ENCODE data around the gene DBI.
"Not testable (repeated sequence)": the region's sequence is repeated elsewhere in the genome, so short reads cannot be mapped to it uniquely, and the experiment has no call there.

DBI gene

GRCh38 chr2:119402645-119403560, 36.1 kb downstream of the DBI start:
- no peak for DNase-seq

- not testable (repeated sequence) for DNase-seq
Observed at GRCh38 chr2:119403618-119404017, 36.8 kb downstream of the DBI start.

GRCh38 chr2:119405151-119405550, 38.4 kb downstream of the DBI start:
- no peak for DNase-seq

GRCh38 chr2:119407430-119408220, 40.8 kb downstream of the DBI start:
- DNase-seq = peak; percentile 65

DNA sequence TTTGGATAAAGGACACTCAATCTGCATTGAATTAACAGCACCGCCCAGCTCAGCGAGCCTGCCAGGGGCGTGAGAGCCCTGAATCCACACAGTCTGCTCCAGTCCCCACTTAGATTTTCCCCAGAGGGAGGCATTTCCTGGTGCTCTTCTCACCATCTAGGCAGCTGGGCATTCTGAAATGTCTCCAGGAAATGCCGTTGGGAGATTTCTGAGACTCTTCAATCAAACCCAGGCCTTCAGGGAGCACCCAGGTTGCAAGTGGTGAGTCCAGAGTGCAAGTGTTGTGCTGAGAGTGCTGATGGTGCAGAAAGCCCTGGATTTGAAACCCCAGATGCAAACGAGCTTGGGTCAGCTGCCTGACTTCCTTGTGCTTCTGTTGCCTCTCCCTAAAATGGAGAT, 41.4 kb downstream of the DBI start:
- DNase-seq = no peak

DNA sequence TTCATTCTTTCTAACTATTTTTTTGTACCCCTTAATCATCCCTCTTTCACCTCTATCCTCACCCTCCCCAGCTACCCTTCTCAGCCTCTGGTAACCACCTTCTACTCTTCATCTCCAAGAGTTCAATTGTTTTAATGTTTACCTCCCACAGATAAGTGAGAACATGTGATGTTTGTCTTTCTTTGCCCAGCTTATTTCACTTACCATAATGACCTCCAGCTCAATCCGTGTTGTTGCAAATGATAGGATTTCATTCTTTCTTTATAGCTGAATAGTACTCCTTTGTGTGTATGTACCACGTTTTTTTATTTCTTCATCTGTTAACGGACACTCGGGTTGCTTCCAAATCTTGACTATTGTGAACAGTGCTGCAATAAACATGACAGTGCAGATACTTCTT, 42.7 kb downstream of the DBI start:
- DNase-seq = no peak

GRCh38 chr2:119414894-119415293, 48.1 kb downstream of the DBI start:
- no peak for DNase-seq

DNA sequence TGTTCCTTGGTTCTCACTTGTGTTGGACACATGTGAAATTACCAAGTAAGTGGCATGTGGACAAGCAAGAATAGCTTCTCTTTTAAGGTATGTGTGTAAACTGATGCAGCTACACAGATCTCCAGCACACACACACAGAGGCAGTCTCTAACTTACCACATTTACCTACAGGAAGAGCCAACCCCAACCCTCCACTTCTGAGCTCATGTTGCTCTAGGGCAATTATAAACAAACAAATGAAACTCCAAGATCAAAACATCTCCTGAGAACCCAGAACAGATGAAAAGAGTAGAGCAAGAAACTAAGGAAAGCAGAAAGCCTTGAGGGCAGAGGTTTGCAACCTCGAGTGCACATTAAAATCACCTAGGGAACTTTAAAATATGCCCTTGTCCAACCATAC, 48.9 kb downstream of the DBI start:
- no peak for DNase-seq

GRCh38 chr2:119416299-119416923, 49.6 kb downstream of the DBI start:
- DNase-seq = no peak

DNA sequence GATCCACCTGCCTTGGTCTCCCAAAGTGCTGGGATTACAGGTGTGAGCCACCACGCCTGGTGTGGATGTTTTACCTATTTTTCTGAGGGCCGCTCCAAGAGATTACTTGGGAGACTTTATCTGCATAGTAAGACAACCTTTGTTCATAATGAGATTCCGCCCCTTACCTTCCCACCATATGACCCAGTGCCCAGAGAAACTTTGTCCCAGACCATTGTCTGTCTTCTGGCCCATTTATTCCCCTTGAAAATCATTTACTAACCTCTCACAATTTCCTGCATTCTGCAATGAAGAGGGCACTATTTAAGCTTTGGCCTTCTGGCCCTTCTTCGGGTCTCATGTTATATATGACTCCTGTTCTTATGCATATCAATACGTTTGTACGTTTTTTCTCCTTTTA, 51.1 kb downstream of the DBI start:
- DNase-seq = no peak

GRCh38 chr2:119419065-119419464, 52.3 kb downstream of the DBI start:
- DNase-seq = no peak

DNA sequence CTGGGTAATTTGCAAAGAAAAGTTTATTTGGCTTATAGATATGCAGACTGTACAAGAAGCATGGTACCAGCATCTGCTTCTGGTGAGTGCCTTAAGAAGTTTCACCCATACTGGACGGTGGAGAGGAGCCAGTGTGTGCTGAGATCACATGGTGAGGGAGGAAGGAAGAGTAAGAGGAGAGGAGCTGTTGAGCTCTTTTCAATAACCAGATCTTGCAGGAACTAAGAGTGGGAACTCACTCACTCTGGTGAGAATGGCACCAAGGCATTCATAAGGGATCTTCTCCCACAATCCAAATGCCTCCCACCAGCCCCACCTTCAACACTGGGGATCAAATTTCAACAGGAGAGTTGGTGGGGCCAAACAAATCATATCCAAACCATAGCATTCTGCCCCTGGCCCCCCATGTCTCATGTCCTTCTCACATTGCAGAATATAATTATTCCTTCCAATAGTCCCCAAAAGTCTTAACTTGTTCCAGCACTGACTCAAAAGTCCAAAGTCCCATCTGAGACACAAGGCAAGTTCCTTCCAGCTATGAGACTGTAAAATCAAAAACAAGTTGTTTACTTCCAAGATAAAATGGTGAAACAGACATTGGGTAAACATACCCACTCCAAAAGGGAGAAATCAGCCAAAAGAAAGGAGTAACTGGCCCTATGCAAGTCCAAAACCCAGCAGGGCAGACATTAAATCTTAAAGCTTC, 53.2 kb downstream of the DBI start:
- no peak for DNase-seq

- no peak for DNase-seq
Observed at GRCh38 chr2:119421304-119421703, 54.5 kb downstream of the DBI start.

DNA sequence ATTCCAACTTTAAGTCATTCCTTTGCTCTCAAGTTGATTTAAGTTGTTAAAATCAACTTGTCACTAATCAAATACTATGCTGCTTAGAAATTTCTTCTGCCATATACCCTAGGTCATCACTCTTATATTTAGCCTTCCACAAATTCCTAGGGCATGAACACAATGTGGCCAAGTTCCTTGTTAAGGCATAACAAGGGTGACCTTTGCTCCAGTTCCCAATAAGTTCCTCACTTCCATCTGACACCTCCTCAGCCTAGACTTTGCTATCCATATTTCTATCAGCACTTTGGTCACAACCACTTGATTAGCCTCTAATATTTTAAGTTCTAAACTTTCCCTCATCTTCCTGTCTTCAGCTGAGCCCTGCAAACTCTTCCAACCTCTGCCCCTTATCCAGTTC, 55.0 kb downstream of the DBI start:
- no peak for DNase-seq
